Measurements from ENCODE around the gene TRPV2. TPM values are rescaled to one million over a fixed set of nuclear protein-coding genes. Genes with fewer than 3 reads are reported as not detected.

Gene TRPV2
- total and polyA plus RNA-seq, 7 donors: 3.7 to 14.0 (median 9.3) TPM

GRCh38 chr17:16378636-16379282 lies 36.6 kb upstream of the TRPV2 start:
- peaks cover 3 to 29% (median 25%) of the 10 kb centered on the region in 4 donors for H3K4me1 ChIP-seq
- H3K27ac ChIP-seq: peak overlapping the region in 1 of 4 donors; percentile 37
- intact Hi-C loops (cut with DNase I): no loop called here
- no peak for DNase-seq
- H3K9me3 ChIP-seq: no peaks in the 10 kb centered on the region
- TF ChIP-seq EP300 (IDR thresholded peaks at IDR 0.05) (no peak), POLR2AphosphoS5 (IDR thresholded peaks at IDR 0.05) (no peak), POLR2A (IDR thresholded peaks at IDR 0.05) (no peak)
- TF ChIP-seq, protein P1, sequence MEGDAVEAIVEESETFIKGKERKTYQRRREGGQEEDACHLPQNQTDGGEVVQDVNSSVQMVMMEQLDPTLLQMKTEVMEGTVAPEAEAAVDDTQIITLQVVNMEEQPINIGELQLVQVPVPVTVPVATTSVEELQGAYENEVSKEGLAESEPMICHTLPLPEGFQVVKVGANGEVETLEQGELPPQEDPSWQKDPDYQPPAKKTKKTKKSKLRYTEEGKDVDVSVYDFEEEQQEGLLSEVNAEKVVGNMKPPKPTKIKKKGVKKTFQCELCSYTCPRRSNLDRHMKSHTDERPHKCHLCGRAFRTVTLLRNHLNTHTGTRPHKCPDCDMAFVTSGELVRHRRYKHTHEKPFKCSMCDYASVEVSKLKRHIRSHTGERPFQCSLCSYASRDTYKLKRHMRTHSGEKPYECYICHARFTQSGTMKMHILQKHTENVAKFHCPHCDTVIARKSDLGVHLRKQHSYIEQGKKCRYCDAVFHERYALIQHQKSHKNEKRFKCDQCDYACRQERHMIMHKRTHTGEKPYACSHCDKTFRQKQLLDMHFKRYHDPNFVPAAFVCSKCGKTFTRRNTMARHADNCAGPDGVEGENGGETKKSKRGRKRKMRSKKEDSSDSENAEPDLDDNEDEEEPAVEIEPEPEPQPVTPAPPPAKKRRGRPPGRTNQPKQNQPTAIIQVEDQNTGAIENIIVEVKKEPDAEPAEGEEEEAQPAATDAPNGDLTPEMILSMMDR (IDR thresholded peaks at IDR 0.05): no peak
- no peaks in the 10 kb centered on the region for H3K27me3 ChIP-seq
- no peak overlapping the region for H3K4me3 ChIP-seq
- 42 to 75% methylated on average over 17 of the region's 17 CpGs for WGBS, 2 donors
- peaks cover 0 to 19% (median 0%) of the 10 kb centered on the region in 4 donors for H3K36me3 ChIP-seq

DNA sequence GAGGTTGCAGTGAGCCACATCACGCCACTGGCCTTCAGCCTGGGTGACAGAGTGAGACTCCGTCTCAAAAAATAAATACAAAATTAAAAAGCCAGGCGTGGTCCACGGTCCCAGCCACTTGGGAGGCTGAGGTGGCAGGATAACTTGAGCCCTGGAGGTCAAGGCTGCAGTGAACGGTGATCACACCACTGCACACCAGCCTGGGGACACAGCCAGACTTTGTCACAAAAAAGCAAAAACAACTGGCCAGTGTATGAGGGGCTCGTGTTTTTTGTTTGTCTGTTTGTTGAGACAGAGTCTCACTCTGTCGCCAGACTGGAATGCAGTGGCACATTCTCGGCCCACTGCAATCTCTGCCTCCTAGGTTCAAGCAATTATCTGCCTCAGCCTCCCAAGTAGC lies 35.7 kb upstream of the TRPV2 start:
- H3K36me3 ChIP-seq: peaks cover 0 to 20% (median 0%) of the 10 kb centered on the region in 4 donors
- no peak for DNase-seq
- 87 to 89% methylated on average over 8 of the region's 8 CpGs for WGBS, 2 donors
- TF ChIP-seq POLR2AphosphoS5 (IDR thresholded peaks at IDR 0.05): no peak
- TF ChIP-seq, protein P1 (IDR thresholded peaks at IDR 0.05): no peak
- TF ChIP-seq POLR2A (IDR thresholded peaks at IDR 0.05): no peak
- H3K4me1 ChIP-seq: peaks cover 3 to 32% (median 25%) of the 10 kb centered on the region in 4 donors
- H3K27me3 ChIP-seq: no peaks in the 10 kb centered on the region
- H3K27ac ChIP-seq: peak overlapping the region in 3 of 4 donors; percentile 86 to 94 (median 92)
- H3K4me3 ChIP-seq: no peak overlapping the region
- intact Hi-C loops (cut with DNase I): loop anchor here (2.0 kb wide), 1 partner anchor 59 kb away; no protein-coding TSS in a partner anchor
- no peaks in the 10 kb centered on the region for H3K9me3 ChIP-seq

- Histone ChIP-seq H3K36me3 (peaks cover 0 to 20% (median 0%) of the 10 kb centered on the region in 4 donors), H3K4me1 (peaks cover 3 to 31% (median 25%) of the 10 kb centered on the region in 4 donors), H3K4me3 (peak within 1 kb of the TSS; percentile 56 to 77 (median 64)), H3K27ac (peak within 1 kb of the TSS; percentile 86 to 95 (median 93)), H3K9me3 (no peaks in the 10 kb centered on the region), H3K27me3 (no peaks in the 10 kb centered on the region)
- 0 to 1% methylated on average over 67 of the region's 67 CpGs for WGBS, 2 donors
- DNase-seq: peak; percentile 99
- intact Hi-C loops (cut with DNase I): loop anchor here (2.0 kb wide), 1 partner anchor 58 kb away; no protein-coding TSS in a partner anchor
- peak; percentile 99 to 100 (median 100) for TF ChIP-seq POLR2AphosphoS5 (IDR thresholded peaks at IDR 0.05)
- peak; percentile 98 for TF ChIP-seq POLR2A (IDR thresholded peaks at IDR 0.05)
- TF ChIP-seq, protein P1 (IDR thresholded peaks at IDR 0.05): no peak
- TF ChIP-seq EP300 (IDR thresholded peaks at IDR 0.05): peak in 2 of 4 donors; percentile 64 to 77
Observed at GRCh38 chr17:16380640-16381495, 34.5 kb upstream of the TRPV2 start, which contains the start of gene UBB. TSS of gene UBB (plus strand) at chr17:16381091. CDS start at chr17:16381908, 817 bp downstream.

DNA sequence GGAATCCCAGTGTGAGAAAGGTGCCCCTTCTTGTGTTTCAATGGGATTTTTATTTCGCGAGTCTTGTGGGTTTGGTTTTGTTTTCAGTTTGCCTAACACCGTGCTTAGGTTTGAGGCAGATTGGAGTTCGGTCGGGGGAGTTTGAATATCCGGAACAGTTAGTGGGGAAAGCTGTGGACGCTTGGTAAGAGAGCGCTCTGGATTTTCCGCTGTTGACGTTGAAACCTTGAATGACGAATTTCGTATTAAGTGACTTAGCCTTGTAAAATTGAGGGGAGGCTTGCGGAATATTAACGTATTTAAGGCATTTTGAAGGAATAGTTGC lies 33.9 kb upstream of the TRPV2 start:
- H3K27me3 ChIP-seq: no peaks in the 10 kb centered on the region
- peaks cover 3 to 37% (median 25%) of the 10 kb centered on the region in 4 donors for H3K4me1 ChIP-seq
- WGBS, 2 donors: 1% methylated on average over 14 of the region's 14 CpGs
- intact Hi-C loops (cut with DNase I): loop anchor here (2.0 kb wide), 1 partner anchor 57 kb away; no protein-coding TSS in a partner anchor
- H3K27ac ChIP-seq: peak overlapping the region; percentile 86 to 95 (median 93)
- H3K9me3 ChIP-seq: no peaks in the 10 kb centered on the region
- DNase-seq: no peak
- peaks cover 0 to 20% (median 0%) of the 10 kb centered on the region in 4 donors for H3K36me3 ChIP-seq
- TF ChIP-seq, protein P1 (IDR thresholded peaks at IDR 0.05): no peak
- TF ChIP-seq POLR2AphosphoS5 (IDR thresholded peaks at IDR 0.05): no peak
- no peak for TF ChIP-seq EP300 (IDR thresholded peaks at IDR 0.05)
- no peak for TF ChIP-seq POLR2A (IDR thresholded peaks at IDR 0.05)
- H3K4me3 ChIP-seq: peak overlapping the region; percentile 56 to 77 (median 64)
